NCI-H128 (cell line): Measurements from ENCODE around the gene PRR35.

Source experiments
- DNase-seq: peaks from one replicate; lab custom pipeline; 2025; ENCODE audit not compliant: unreplicated experiment; lab: John Stamatoyannopoulos, UW

Gene PRR35

DNA sequence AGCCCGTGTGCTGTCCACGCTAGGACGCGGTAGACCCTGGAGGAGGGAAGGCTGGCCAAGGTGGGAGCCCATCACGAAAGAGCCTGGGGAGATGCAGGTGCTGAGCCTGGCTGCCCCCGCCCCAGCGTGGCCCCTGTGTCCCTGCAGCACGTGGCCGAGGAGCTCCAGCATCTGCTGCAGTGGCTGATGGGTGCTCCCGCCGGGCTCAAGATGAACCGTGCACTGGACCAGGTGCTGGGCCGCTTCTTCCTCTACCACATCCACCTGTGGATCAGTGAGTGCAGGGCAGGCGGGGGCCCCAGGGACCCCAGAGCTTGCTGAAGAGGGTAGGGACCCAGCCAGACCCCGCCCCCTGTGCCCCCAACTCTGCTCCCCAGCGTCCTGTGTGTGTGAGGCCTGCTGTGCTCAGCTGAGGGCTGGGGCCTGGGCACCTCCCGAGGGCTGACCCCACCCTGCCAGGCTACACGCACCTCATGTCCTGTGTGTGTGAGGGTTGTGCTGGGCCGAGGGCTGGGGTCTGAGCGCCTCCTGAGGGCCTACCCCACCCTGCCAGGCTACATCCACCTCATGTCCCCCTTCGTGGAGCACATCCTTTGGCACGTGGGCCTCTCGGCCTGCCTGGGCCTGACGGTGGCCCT lies 18.2 kb downstream of the PRR35 start:
- DNase-seq = no peak

DNA sequence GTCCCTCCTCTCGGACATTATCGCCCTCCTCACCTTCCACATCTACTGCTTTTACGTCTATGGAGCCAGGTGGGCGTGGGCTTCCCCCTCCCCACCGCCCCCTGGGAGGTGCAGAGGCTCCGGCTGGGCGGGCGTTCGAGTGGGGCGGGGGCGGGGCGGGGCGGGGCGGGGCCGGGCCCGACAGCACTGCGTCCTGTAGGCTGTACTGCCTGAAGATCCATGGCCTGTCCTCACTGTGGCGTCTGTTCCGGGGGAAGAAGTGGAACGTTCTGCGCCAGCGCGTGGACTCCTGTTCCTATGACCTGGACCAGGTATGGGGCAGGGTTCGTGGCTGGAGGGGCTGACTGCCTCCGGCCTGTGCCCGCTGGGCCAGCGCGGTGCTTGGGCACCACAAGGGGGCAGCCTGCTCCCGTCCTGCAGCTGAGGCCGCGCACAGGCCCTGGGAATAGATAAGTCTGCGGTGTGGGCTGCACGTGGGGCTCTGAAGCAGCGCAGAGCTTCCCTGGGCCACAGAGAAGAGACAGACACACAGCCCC lies 18.7 kb downstream of the PRR35 start:
- DNase-seq = no peak

DNA sequence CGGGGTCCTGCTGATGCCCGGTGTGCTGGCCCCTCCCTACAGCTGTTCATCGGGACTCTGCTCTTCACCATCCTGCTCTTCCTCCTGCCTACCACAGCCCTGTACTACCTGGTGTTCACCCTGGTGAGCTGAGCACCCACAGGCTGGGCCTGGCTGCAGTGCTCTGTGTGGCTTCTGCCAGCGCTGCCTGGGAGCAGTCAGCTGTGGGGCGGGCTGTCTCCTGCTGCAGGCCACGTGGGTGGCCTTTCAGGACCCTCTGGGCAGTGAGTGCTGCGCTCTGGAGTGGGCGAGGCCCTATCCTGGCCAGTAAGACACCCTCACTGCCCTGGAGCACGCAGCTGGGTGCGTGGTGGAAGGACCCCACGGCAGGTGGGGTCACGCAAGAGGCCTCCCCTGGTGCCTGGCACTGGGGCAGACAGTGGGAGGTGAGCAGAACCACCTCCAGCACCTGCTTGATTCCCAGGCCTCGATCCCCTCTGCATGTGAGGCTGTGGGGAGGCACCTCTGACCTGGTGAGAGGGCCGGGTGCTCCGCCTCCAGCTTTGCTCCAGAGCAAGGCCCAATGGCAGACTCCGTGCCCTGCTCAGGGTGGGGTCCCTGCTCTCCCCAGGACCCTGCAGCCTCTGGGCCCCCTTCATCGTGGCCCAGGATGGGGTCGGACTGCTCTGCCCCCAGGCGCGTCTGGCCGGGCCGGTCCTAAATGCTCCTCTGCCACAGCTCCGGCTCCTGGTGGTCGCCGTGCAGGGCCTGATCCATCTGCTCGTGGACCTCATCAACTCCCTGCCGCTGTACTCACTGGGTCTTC lies 20.1 kb downstream of the PRR35 start:
- DNase-seq = no peak

DNA sequence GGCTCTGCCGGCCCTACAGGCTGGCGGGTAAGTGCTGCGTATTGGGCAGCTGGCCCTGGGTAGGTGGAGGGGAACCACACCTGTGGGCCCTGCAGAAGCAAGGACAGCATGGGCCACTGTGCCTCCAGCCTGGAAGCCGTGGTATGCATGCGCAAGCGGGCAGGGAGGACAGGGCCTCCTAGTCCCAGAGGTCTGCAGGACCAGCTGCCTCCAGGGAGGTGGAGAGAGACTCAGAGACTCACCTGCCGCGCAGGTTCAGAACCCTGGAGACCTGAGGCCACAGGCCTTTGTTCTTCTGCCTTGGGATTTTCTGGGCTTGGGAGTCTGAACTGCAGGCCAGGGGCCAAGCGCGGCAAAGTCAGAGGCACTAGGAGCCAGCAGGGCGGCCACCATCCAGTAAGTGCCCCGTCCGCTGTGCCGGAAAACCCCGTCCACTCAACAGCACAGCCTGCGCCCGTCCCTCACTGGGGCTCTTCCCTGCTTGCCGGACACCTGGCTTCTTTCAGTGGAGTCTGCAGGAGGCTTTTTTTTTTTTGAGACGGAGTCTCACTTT lies 20.8 kb downstream of the PRR35 start:
- DNase-seq = no peak

DNA sequence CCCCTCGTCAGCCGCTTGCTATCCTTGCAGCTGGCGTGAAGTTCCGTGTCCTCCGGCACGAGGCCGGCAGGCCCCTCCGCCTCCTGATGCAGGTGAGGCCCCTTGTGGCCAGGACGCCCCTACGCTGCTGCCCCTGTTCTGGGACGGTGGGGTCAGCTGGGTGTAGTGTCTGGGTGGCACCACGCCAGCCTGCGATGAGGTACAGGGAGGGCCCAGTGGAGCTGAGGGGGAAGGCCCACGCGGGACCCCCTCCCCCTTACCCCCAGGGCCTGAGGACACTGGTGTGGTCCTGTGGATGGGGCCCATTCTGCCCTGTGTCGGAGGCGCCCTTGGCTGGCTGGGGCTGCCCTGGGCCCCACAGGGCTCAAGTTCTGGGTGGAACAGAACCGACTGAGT lies 22.0 kb downstream of the PRR35 start:
- no peak for DNase-seq

DNA sequence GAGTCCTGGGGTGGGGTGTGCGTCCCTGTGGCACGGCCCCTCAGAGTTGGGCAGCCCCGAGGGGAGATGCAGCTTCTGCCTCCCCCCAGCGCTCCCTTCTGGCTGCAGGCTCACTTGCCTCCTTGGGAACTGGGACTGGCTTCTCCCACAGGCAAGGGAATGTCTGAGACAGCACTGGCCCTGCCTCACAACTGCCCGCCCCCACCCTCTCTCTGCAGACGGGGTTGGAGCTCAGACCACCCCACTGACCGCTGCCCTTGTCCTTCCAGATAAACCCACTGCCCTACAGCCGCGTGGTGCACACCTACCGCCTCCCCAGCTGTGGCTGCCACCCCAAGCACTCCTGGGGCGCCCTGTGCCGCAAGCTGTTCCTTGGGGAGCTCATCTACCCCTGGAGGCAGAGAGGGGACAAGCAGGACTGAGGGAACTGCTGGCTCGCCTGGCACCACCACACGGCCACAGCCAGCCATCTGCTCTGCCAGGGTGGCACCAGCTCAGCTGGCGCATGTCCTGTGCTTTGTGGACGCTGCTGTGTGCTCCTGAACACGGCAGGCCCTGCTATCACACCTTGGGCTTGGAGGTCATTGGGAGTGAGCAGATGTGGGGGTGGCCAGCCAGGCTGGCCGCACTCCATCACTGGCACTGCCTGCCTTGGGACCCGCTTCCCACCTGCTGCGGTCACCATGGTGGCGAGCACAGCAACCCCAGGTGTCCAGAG lies 22.6 kb downstream of the PRR35 start:
- no peak for DNase-seq

DNA sequence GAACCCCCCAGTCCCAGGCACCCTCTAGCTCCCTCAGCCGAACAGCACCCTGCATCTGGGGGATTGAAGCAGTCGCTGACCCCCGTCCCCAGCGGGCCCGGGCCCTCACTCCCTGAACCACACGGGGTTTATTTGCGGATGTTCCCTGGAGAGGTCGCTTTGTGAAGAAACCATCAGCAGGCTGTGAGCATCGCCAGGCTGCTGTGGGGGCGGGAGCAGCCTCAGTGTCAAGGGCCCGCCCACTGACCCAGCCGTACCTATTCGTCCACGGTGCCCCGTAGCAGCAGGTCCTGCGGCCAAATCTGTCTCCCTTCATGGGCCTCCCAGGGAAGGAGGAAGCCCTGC lies 23.2 kb downstream of the PRR35 start:
- DNase-seq = no peak

DNA sequence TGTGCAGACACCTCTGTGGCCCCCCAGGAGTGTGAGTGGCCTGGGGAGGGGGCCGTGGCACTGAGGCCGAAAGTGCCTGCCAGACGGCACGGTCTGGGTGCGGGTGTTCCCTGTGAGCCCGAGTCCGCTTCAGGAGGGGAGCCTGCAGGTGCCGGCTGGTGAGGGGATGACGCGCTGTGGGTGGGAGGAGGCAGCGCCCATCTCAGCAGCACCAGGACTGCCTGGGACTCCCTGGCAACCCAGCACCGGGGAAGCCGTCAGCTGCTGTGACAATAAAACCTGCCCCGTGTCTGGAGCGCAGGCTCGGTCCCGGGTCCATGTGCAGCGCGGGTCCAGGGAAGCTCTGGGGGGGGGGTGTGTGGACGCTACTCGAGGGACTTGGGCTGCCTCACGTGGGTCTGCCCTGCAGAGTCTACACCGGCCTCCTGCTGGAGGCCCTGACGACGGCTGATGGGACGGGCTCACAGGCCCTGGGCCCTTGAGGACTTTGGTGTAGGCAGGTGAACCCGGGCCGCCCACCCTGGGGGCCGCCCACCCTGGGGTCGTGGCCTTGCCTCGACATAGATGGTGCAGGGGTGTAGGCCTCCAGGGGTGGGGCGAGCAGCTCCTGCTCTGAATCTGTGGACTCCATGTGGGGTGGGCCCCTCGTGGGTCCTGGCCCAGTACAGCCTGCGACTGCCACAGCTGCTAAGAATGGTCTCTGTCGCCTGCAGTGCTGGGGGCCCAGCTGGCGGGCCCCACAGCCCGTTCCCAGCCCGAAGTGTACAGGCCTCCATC lies 23.8 kb downstream of the PRR35 start:
- no peak for DNase-seq

DNA sequence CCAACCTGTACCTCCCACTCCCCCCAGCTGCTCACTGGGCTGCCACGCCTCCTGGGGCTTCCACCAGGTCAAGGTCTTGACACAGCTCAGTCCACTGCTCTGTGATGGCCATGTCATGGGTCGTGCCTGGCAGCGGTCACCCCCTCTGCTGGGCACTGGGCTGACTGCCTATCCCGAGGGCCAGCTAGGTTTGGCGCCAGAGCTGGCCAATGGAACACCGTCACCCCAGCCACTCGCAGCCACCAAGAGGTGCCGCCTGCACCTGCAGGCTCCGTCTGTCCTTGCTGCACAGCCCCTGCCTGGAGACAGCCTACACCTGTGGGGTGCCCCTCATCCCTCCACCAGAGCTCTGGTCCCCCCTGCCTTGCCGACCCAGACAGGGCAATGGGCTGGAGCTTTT lies 25.2 kb downstream of the PRR35 start:
- no peak for DNase-seq

DNA sequence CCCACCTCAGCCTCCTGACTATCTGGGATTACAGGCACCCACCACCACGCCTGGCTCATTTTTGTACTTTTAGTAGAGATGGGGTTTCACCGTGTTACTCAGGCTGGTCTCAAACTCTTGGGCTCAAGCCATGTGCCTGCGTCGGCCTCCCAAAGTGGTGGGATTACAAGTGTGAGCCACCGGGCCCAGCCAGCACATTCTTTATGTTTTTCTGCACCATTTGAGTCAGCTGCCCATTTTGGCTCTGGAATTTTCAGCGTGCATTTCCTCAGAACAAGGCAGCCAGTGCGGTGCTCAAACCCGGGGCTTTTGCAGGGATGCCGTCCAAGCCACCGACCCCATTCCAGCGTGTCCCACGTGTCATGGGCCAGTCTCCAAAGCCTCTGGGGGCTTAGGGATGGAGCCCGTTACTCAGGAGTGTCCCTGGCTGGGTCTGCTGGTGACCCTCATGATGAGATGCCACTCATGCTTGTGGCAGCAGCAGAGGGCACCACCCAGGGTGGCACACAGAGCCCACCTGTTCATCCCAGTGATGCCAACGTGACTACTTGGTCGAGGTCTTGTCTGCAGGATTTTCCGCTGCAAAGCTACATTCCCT lies 26.0 kb downstream of the PRR35 start:
- no peak for DNase-seq

DNA sequence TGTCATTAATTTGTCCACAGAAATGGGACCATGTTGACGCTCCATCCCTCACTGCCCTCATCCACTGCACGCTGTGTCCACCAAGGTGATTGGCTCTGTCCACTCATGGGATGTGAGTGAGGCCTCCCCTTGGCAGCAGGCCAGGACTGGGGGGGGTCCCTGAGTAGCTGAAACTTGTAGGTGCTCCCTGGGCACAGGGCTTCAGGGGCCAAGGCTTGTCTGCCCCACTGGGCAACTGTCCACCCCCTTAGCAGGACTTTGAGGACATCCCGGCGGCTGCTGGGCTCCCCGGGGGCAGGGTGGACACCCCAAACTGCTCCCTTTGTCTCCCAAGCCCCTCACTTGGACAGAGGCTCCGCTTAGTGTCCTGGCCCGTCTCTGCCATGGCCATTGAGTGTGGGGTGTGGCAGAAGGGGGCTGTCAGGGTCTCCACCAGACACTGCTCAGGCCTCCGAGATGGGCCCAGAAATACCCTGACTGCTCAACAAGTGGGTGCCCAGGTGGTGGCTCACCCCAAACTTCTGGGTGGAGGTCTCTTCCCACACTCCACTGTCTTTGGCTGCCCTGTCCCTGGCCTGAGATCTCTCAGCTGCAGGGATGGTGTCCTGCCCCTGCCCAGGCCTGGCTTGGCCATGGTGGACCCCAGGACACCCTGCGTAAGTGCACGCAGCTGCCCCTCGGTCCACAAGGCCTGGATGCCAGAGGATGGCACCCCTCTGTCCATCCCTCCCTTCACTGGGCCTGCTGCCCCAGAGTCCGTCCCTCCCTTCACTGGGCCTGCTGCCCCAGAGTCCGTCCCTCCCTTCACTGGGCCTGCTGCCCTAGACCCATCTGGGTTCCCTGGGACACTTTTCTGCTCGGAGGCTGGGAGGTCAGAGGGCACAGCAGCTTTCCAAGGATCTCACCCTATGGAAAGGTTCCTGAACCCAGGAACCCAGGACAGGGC lies 26.7 kb downstream of the PRR35 start:
- no peak for DNase-seq

DNA sequence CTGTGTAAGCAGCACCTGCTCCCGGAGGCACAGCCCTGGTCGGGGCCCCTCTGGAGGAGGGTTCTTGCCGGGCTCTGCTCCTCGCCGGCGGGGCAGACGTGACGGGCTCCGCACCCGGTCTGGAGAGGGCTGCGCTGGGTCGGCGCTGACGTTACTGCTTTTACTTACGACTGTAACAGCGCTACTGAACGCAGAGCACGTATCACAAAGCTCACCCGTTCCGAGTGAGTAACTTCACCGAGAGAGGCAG lies 28.4 kb downstream of the PRR35 start:
- DNase-seq = no peak

DNA sequence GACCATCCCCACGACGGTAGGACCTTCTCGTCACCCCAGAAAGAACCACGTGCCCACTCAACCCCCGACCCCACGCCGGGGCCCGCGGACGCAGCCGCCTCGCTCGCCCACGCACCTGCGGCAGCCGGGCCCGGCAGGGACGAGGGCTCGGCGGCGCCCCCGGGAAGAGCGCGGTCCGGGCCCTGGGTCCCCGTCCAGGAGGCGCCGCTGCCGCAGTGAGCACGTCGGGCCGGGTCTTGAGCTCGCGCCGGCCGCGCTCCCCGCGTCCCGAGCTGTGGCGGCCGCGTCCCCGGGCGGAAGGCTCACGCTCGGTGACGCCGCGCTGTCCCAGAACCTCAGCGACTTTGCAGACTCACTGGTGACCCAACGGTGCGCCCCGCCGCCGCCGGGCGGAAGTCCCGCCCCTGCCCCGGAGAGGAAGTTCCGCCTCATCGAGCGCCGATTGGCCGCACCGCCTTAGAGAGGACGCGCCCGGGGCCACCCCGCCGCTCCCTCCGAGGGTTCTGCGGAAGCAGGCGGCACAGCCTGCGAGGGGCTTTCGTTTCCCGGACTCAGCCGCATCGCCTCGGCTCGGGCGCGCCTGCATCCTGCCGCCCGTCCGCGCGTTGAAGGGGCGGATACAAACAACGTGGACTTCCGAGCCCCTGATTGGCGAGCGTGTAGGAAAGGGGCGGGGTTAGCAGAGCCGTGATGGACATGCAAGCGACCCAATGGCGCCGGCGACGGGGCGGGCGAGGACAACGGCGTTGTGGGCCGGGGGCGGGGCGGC lies 28.9 kb downstream of the PRR35 start:
- peak; percentile 74 for DNase-seq

DNA sequence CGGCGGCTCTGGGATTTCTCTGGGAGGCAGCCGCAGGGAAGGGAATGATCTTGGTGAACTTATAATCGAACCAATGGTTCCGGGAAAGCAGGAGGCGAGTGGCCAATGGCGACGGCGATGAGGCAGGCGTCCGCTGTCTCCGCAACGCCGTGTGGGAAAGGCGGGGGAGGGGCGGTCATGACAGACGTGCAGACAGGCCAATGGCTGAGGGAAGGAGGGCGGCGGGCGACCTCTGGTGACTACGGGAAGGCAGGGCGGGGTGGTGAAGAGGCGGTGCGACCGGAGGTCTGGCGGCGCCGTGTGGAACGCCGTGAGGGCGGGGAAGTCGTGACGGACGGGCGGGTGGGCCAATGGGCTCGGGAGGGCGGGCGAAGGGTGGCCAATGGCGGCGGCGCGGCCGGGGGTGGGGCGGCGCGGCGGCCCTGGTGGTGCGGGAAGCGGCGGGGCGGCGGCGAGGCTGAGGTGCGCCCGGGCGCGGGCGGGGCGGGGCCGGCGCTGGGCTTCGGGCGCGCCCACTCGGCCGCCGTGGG lies 29.5 kb downstream of the PRR35 start, which contains the start of gene RAB40C:
TSS of gene RAB40C (plus strand) at position 409 of the 530 bp plus-strand sequence. CDS start 226 bp downstream, outside the sequence.
- peak; percentile 83 for DNase-seq

DNA sequence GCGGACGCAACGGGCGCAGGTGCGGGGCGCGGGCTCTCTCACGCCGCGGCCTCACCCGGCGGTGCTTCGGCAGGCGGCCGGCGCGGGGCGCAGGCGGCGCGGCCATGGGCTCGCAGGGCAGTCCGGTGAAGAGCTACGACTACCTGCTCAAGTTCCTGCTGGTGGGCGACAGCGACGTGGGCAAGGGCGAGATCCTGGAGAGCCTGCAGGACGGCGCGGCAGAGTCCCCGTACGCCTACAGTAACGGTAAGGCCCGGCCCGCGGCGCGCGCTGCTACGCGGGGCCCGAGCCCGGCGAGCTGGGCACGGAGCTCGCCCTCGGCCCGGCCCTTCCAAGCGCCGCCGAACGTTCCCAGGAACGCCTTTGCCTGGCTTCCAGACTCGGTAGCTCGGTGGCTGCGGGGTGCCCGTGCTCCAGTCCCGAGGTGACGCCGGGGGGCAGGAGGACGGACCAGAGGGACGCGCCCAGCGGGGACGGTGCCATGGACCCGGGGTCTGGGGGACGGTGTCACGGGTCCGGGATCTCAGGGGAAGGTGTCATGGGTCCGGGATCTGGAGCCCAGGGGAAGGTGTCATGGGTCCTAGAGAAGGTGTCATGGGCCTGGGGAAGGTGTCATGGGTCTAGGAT lies 30.1 kb downstream of the PRR35 start:
- no peak for DNase-seq

DNA sequence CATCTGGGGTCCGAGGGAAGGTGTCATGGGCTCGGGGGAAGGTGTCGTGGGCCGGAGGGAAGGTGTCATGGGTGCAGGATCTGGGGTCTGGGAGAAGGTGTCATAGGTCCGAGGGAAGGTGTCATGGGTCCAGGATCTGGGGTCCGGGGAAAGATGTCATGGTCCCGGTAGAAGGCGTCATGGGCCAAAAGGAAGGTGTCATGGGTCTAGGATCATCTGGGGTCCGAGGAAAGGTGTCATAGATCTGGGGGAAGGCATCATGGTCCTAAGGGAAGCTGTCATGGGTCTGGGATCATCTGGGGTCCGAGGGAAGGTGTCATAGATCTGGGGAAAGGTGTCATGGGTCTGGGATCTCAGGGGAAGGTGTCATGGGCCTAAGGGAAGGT lies 30.6 kb downstream of the PRR35 start:
- no peak for DNase-seq

DNA sequence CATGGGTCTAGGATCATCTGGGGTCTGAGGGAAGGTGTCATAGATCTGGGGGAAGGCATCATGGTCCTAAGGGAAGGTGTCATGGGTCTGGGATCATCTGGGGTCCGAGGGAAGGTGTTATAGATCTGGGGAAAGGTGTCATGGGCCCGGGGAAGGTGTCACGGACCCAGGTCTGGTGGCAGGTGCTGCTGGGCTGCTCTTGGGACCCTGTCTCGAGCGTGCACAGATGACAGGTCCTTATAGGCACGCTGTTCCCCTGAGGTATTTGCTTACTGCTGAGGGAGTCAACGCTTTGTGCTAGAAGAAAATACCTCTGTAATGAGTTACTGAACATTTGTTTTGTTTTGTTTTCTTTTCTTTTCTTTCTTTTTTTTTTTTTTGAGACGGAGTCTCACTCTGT lies 31.0 kb downstream of the PRR35 start:
- no peak for DNase-seq

DNA sequence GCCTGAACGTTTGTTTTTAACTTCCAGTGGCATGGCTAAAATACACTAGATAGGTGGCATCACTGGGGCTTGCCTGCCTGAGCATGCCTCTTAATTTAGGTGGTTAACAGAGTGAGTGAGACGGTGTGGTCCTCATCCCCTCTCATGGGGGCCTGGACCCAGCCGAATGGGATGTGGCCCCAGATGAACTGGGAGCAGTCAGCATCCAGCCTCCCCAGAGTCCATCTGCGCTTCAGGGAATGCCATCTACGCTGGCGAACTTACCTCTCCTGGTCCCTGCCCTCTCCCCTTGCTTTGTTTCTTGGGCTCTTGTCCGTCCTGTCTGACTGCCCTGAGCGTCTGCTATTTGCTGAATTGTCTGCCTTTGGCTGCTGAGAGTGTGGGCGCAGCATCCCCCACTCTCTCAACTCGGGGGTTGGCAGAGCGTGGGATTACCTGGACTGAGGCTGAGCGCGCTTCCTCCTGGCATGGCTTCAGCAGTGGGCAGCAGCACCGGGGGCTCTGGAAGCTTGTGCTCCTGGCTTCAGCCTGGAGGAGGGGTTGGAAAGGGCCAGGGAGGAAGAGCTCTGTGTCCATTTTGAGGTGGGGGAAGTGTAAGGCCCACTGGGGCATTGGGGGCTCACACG lies 31.8 kb downstream of the PRR35 start:
- no peak for DNase-seq
